KG1 (cell line): ENCODE data around the gene ANKRD11.
"Not testable (repeated sequence)": the region's sequence is repeated elsewhere in the genome, so short reads cannot be mapped to it uniquely, and the experiment has no call there.

Source experiments
- DNase-seq: peaks from one replicate; lab custom pipeline; 2025; lab: John Stamatoyannopoulos, UW

The ANKRD11 gene

GRCh38 chr16:89264800-89265550 is 225.4 kb downstream of the ANKRD11 start:
- no peak for DNase-seq

- no peak for DNase-seq
Measured at GRCh38 chr16:89261691-89262563, 228.4 kb downstream of the ANKRD11 start.

GRCh38 chr16:89259901-89260300 is 230.5 kb downstream of the ANKRD11 start:
- not testable (repeated sequence) for DNase-seq

- DNase-seq: no peak
Measured at GRCh38 chr16:89257757-89258465, 232.4 kb downstream of the ANKRD11 start.

GRCh38 chr16:89257281-89257731 is 233.1 kb downstream of the ANKRD11 start:
- DNase-seq: no peak

- DNase-seq: no peak
Measured at GRCh38 chr16:89256651-89257254, 233.6 kb downstream of the ANKRD11 start.

GRCh38 chr16:89253548-89254287 is 236.6 kb downstream of the ANKRD11 start:
- DNase-seq: no peak

GRCh38 chr16:89248196-89248982 is 242.0 kb downstream of the ANKRD11 start:
- no peak for DNase-seq

- DNase-seq: not testable (repeated sequence)
Measured at GRCh38 chr16:89247734-89248075, 242.7 kb downstream of the ANKRD11 start.

- DNase-seq: no peak
Measured at GRCh38 chr16:89246903-89247733, 243.2 kb downstream of the ANKRD11 start.

GRCh38 chr16:89246383-89246902 is 243.9 kb downstream of the ANKRD11 start:
- no peak for DNase-seq

GRCh38 chr16:89244754-89245153 is 245.6 kb downstream of the ANKRD11 start:
- DNase-seq: no peak

- DNase-seq: not testable (repeated sequence)
Measured at GRCh38 chr16:89244264-89244663, 246.1 kb downstream of the ANKRD11 start.

GRCh38 chr16:89243664-89244063 is 246.7 kb downstream of the ANKRD11 start:
- no peak for DNase-seq

- DNase-seq: no peak
Measured at GRCh38 chr16:89242795-89243200, 247.6 kb downstream of the ANKRD11 start.

- DNase-seq: peak; percentile 42
Measured at GRCh38 chr16:89241187-89242007, 249.0 kb downstream of the ANKRD11 start.

GRCh38 chr16:89237733-89238132 is 252.6 kb downstream of the ANKRD11 start:
- no peak for DNase-seq
